DND-41 (cell line): ENCODE data around the gene KRTAP5-4.

ENCODE experiments used
- ATAC-seq: fragments of 200-7000 bp; cut with Tn5 transposase; 3 replicates; pipeline ENCODE4 v1.9.1; 2021; ENCODE audit warnings: low read depth; ENCODE audit not compliant: insufficient read depth
- DNase-seq: peaks from one replicate; pipeline ENCODE4 v3.0.0-alpha.2; 2020
- H2AFZ ChIP-seq: 2 replicates; pipeline ENCODE4 v1.6.0; 2012; ENCODE audit warnings: low read depth, low read length
- H3K27ac ChIP-seq: 2 replicates; pipeline ENCODE4 v1.5.1; 2012; ENCODE audit warnings: low read length, inconsistent platforms
- H3K27me3 ChIP-seq: fragments of 200-600 bp; sonication (generic); 2 replicates; pipeline ENCODE4 v1.6.0; 2012; ENCODE audit warnings: low read length, mild to moderate bottlenecking, inconsistent platforms; ENCODE audit not compliant: insufficient read depth, poor library complexity
- H3K36me3 ChIP-seq: 2 replicates; pipeline ENCODE4 v1.5.1; 2012; ENCODE audit warnings: low read length, inconsistent platforms; ENCODE audit not compliant: insufficient read depth
- H3K4me1 ChIP-seq: 2 replicates; pipeline ENCODE4 v1.5.1; 2012; ENCODE audit warnings: mild to moderate bottlenecking, low read length; ENCODE audit not compliant: insufficient read depth
- H3K4me2 ChIP-seq: 2 replicates; pipeline ENCODE4 v1.6.0; 2012; ENCODE audit warnings: mild to moderate bottlenecking, moderate library complexity, low read length, inconsistent platforms; ENCODE audit not compliant: insufficient read depth
- H3K4me3 ChIP-seq, 2 experiments: fragments of 200-600 bp in 1 of 2; shearing (Covaris generic) in 1 of 2; 2 replicates each; pipeline ENCODE4 v1.5.1; 2012 to 2016; ENCODE audit warnings: inconsistent platforms in 2 of 2, low read length in 2 of 2, mild to moderate bottlenecking in 2 of 2, low read depth in 1 of 2, moderate library complexity in 1 of 2
- H3K79me2 ChIP-seq: 2 replicates; pipeline ENCODE4 v1.6.0; 2012; ENCODE audit warnings: low read length, inconsistent platforms; ENCODE audit not compliant: insufficient read depth
- H3K9ac ChIP-seq: 2 replicates; pipeline ENCODE4 v1.6.0; 2012; ENCODE audit warnings: low read depth, mild to moderate bottlenecking, inconsistent platforms, low read length, moderate library complexity
- H3K9me3 ChIP-seq: 2 replicates; pipeline ENCODE4 v1.5.1; 2012; ENCODE audit warnings: low read length, moderate library complexity, mild to moderate bottlenecking, inconsistent platforms; ENCODE audit not compliant: insufficient read depth, severe bottlenecking
- H4K20me1 ChIP-seq: 2 replicates; pipeline ENCODE4 v1.6.0; 2012; ENCODE audit warnings: low read length; ENCODE audit not compliant: insufficient read depth
- CTCF ChIP-seq: IDR thresholded peaks from 2 replicates; pipeline ENCODE4 v1.5.1; 2012; ENCODE audit warnings: borderline replicate concordance, low read length, moderate library complexity, mild to moderate bottlenecking; ENCODE audit not compliant: poor library complexity, severe bottlenecking; ENCODE audit errors: extremely low read depth
- EZH2 ChIP-seq: IDR thresholded peaks from 3 replicates; pipeline ENCODE4 v1.6.1; 2012; ENCODE audit warnings: borderline replicate concordance, low read depth, mild to moderate bottlenecking, moderate library complexity, low read length, inconsistent platforms; ENCODE audit not compliant: severe bottlenecking

The KRTAP5-4 gene

GRCh38 chr11:1625541-1625940 is 3.6 kb upstream of the KRTAP5-4 start:
- TF ChIP-seq EZH2 (no peak), CTCF (no peak)
- no peak overlapping the region for H2AFZ ChIP-seq
- H3K79me2 ChIP-seq: no peaks in the 10 kb centered on the region
- H3K4me1 ChIP-seq: no peaks in the 10 kb centered on the region
- no peak overlapping the region for H3K27ac ChIP-seq
- no peak for DNase-seq
- H4K20me1 ChIP-seq: 0 out of 2 replicates have a peak, but pooled peaks cover 3% of the 10 kb centered on the region
- no peak overlapping the region for H3K4me2 ChIP-seq
- H3K9ac ChIP-seq: no peak overlapping the region
- H3K27me3 ChIP-seq: peaks cover 5% of the 10 kb centered on the region
- no peak for ATAC-seq
- no peak overlapping the region for H3K4me3 ChIP-seq
- no peaks in the 10 kb centered on the region for H3K36me3 ChIP-seq
- no peaks in the 10 kb centered on the region for H3K9me3 ChIP-seq

- Histone ChIP-seq H3K9ac (no peak overlapping the region), H3K27ac (no peak overlapping the region), H3K9me3 (no peaks in the 10 kb centered on the region), H3K27me3 (peaks cover 2% of the 10 kb centered on the region), H4K20me1 (no peaks in the 10 kb centered on the region), H3K79me2 (no peaks in the 10 kb centered on the region), H3K4me2 (no peak overlapping the region), H3K4me1 (no peaks in the 10 kb centered on the region), H3K36me3 (no peaks in the 10 kb centered on the region), H2AFZ (no peak overlapping the region), H3K4me3 (no peak overlapping the region)
- ATAC-seq (no peak), DNase-seq (no peak)
- no peak for TF ChIP-seq EZH2
- no peak for TF ChIP-seq CTCF
Measured at GRCh38 chr11:1624621-1625020, 2.7 kb upstream of the KRTAP5-4 start.

GRCh38 chr11:1623716-1624115 is 1.8 kb upstream of the KRTAP5-4 start:
- DNase-seq (no peak), ATAC-seq (no peak)
- Histone ChIP-seq H2AFZ (no peak overlapping the region), H3K36me3 (no peaks in the 10 kb centered on the region), H3K4me3 (no peak overlapping the region), H3K27ac (no peak overlapping the region), H3K9me3 (no peaks in the 10 kb centered on the region), H3K79me2 (no peaks in the 10 kb centered on the region), H3K27me3 (no peaks in the 10 kb centered on the region), H3K9ac (no peak overlapping the region), H4K20me1 (no peaks in the 10 kb centered on the region), H3K4me2 (no peak overlapping the region), H3K4me1 (no peaks in the 10 kb centered on the region)
- TF ChIP-seq CTCF (no peak), EZH2 (no peak)

GRCh38 chr11:1619449-1619848 is 2.5 kb downstream of the KRTAP5-4 start:
- no peaks in the 10 kb centered on the region for H3K9me3 ChIP-seq
- H4K20me1 ChIP-seq: no peaks in the 10 kb centered on the region
- H3K4me1 ChIP-seq: no peaks in the 10 kb centered on the region
- DNase-seq (no peak), ATAC-seq (no peak)
- TF ChIP-seq CTCF (no peak), EZH2 (no peak)
- H3K9ac ChIP-seq: no peak overlapping the region
- H3K27ac ChIP-seq: no peak overlapping the region
- no peaks in the 10 kb centered on the region for H3K27me3 ChIP-seq
- no peaks in the 10 kb centered on the region for H3K36me3 ChIP-seq
- H3K79me2 ChIP-seq: no peaks in the 10 kb centered on the region
- no peak overlapping the region for H3K4me2 ChIP-seq
- H3K4me3 ChIP-seq: no peak overlapping the region
- H2AFZ ChIP-seq: no peak overlapping the region
